Fibroblast of the aortic adventitia (primary cell): ENCODE measurements around the gene HAPLN3. TPM values are rescaled to one million over a fixed set of nuclear protein-coding genes. Genes with fewer than 3 reads are reported as not detected.

Experiments used
- DNase-seq: peaks from one replicate; pipeline ENCODE4 v3.0.0-alpha.2; 2010; ENCODE audit warnings: low read depth
- H3K4me3 ChIP-seq: 2 replicates; pipeline ENCODE4 v1.5.1; 2011; ENCODE audit warnings: low read depth, mild to moderate bottlenecking, control low read depth, low read length, moderate library complexity
- CTCF ChIP-seq: IDR thresholded peaks from 2 replicates; pipeline ENCODE4 v1.5.1; 2011; ENCODE audit warnings: mild to moderate bottlenecking, low read length, control low read depth, inconsistent platforms; ENCODE audit not compliant: insufficient read depth
- total RNA-seq: library from RNA; depleted of rRNA; stranded (reverse); fragments of >200 nt; gene quantifications from 2 replicates; pipeline ENCODE4 v1.2.3, GENCODE V29; 2012; ENCODE audit warnings: low replicate concordance

Gene HAPLN3
- total RNA-seq, 1 donor = 2.8 TPM

- no peak for TF ChIP-seq CTCF
- H3K4me3 ChIP-seq = no peak overlapping the region
- DNase-seq = no peak
These were observed 13.6 kb upstream of the HAPLN3 start for GRCh38 chr15:88908697-88909621.

GRCh38 chr15:88908123-88908522 lies 12.8 kb upstream of the HAPLN3 start:
- H3K4me3 ChIP-seq = no peak overlapping the region
- DNase-seq = no peak
- no peak for TF ChIP-seq CTCF

- TF ChIP-seq CTCF = no peak
- no peak overlapping the region for H3K4me3 ChIP-seq
- DNase-seq = no peak
These were observed 11.8 kb upstream of the HAPLN3 start for GRCh38 chr15:88907111-88907510.

- DNase-seq = no peak
- no peak overlapping the region for H3K4me3 ChIP-seq
- TF ChIP-seq CTCF = no peak
These were observed 11.2 kb upstream of the HAPLN3 start for GRCh38 chr15:88906551-88906950.

GRCh38 chr15:88906130-88906529 lies 10.8 kb upstream of the HAPLN3 start:
- TF ChIP-seq CTCF = no peak
- H3K4me3 ChIP-seq = no peak overlapping the region
- no peak for DNase-seq

- no peak for DNase-seq
- H3K4me3 ChIP-seq = no peak overlapping the region
- TF ChIP-seq CTCF = no peak
These were observed 10.2 kb upstream of the HAPLN3 start for GRCh38 chr15:88905576-88905975.
